Peyer's patch (tissue), 4 donors: ENCODE data around the gene PRICKLE3.
A peak's percentile ranks its signal among the peaks of the same experiment; 100 is the strongest.

Experiments used
- CTCF ChIP-seq, 6 experiments: fragments of 450-650 bp in 4 of 6; fragments of 200-600 bp in 2 of 6; sonication (generic) in 1 of 6; IDR thresholded peaks; one replicate each; pipeline ENCODE4 v1.5.1; 2017 to 2019; ENCODE audit warnings: antibody characterized with exemption in 6 of 6, mild to moderate bottlenecking in 3 of 6, moderate library complexity in 1 of 6
- POLR2A ChIP-seq, 2 donors: fragments of 450-650 bp; IDR thresholded peaks; one replicate each; pipeline ENCODE4 v1.5.1; 2017; ENCODE audit warnings: antibody characterized with exemption in 2 of 2, mild to moderate bottlenecking in 2 of 2, moderate library complexity in 2 of 2

- TF ChIP-seq CTCF (IDR thresholded peaks at IDR 0.05) (peak in 5 of 6 experiments; percentile 40 to 46 (median 45)), POLR2A (IDR thresholded peaks at IDR 0.05) (no peak)
These were observed 6.7 kb upstream of the PRICKLE3 start for GRCh38 chrX:49192722-49193328.
